ENCODE results near the gene CCDC169. TPM values are rescaled to one million over a fixed set of nuclear protein-coding genes. Genes with fewer than 3 reads are reported as not detected.

The CCDC169 gene
- polyA plus RNA-seq, 1 donor (not counting 4 experiments of a cell fraction or from before 2014, with no cell fraction given) = 0.17 TPM

- dilution Hi-C loops (cut with MboI; ENCODE audit: extremely low pct_ligation_motif_present, low sequenced_read_pairs) = no loop called here
- Histone ChIP-seq H3K9me1 (ENCODE audit: control insufficient read depth, extremely low read depth, insufficient read depth, low read length) (no peaks in the 10 kb centered on the region), H2AFZ (ENCODE audit: control insufficient read depth, low read length) (no peak overlapping the region), H3K79me2 (ENCODE audit: control insufficient read depth, insufficient read depth, low read length) (peaks cover 27% of the 10 kb centered on the region), H3K36me3 (ENCODE audit: control insufficient read depth in 2 of 2, extremely low read depth in 1 of 2, insufficient read depth in 2 of 2, low read length in 2 of 2) (peaks cover 4 to 16% of the 10 kb centered on the region in 2 experiments), H3K4me2 (ENCODE audit: control insufficient read depth, extremely low read depth, insufficient read depth, low read depth, low read length) (no peak overlapping the region), H3K9me3 (ENCODE audit: control insufficient read depth, low read depth, low read length) (no peaks in the 10 kb centered on the region), H3K27ac (ENCODE audit: control insufficient read depth, insufficient read depth, low read length) (no peak overlapping the region), H3K27me3 (ENCODE audit: control insufficient read depth, extremely low read depth, insufficient read depth, low read length) (no peaks in the 10 kb centered on the region), H3K4me1 (ENCODE audit: control insufficient read depth, extremely low read depth, insufficient read depth, low read length) (peaks cover 7% of the 10 kb centered on the region), H3K4me3 (ENCODE audit: control insufficient read depth in 2 of 3, extremely low read depth in 1 of 3, insufficient read depth in 2 of 3, low read depth in 1 of 3, low read length in 3 of 3) (no peak overlapping the region), H3K9ac (ENCODE audit: control insufficient read depth, extremely low read depth, insufficient read depth, low read length) (no peak overlapping the region), H4K20me1 (ENCODE audit: control insufficient read depth, extremely low read depth, insufficient read depth, low read length) (no peaks in the 10 kb centered on the region)
- DNase-seq (ENCODE audit: low read depth, low spot score) = no peak
- TF ChIP-seq, protein P1, sequence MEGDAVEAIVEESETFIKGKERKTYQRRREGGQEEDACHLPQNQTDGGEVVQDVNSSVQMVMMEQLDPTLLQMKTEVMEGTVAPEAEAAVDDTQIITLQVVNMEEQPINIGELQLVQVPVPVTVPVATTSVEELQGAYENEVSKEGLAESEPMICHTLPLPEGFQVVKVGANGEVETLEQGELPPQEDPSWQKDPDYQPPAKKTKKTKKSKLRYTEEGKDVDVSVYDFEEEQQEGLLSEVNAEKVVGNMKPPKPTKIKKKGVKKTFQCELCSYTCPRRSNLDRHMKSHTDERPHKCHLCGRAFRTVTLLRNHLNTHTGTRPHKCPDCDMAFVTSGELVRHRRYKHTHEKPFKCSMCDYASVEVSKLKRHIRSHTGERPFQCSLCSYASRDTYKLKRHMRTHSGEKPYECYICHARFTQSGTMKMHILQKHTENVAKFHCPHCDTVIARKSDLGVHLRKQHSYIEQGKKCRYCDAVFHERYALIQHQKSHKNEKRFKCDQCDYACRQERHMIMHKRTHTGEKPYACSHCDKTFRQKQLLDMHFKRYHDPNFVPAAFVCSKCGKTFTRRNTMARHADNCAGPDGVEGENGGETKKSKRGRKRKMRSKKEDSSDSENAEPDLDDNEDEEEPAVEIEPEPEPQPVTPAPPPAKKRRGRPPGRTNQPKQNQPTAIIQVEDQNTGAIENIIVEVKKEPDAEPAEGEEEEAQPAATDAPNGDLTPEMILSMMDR (optimal IDR thresholded peaks at IDR 0.05 in 1 of 3, IDR thresholded peaks at IDR 0.05 in 1 of 3, conservative IDR thresholded peaks at IDR 0.05 in 1 of 3; ENCODE audit: extremely low read depth in 1 of 3, insufficient read depth in 2 of 3, low read length in 3 of 3) = no peak
- TF ChIP-seq EZH2 (IDR thresholded peaks at IDR 0.05; ENCODE audit: low read length) = no peak
- no peak for FAIRE-seq
These were observed 33.7 kb upstream of the CCDC169 start for GRCh38 chr13:36331280-36331679.

DNA sequence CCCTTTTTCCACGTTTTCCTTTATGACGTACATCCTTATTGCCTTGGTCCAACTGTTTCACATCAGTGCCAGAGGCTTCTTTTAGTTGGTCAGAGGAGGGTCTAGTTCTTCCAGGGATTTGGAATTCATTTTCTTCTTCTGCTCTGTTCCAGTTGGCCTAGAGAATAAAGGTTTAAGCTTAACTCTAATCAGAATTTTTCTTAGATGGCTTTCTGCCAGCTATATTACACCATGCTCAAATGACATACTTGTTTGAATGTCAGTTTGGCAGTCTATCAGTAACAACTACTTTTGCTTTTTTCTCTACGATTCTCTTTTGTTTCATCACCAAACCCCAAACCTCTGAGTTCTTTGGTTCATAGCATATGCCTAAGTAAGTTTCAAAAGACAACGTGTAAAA is 31.7 kb upstream of the CCDC169 start:
- H4K20me1 ChIP-seq (ENCODE audit: control insufficient read depth, extremely low read depth, insufficient read depth, low read length) = no peaks in the 10 kb centered on the region
- H2AFZ ChIP-seq (ENCODE audit: control insufficient read depth, low read length) = no peak overlapping the region
- no peak overlapping the region for H3K4me3 ChIP-seq (ENCODE audit: control insufficient read depth in 2 of 3, extremely low read depth in 1 of 3, insufficient read depth in 2 of 3, low read depth in 1 of 3, low read length in 3 of 3)
- no peak overlapping the region for H3K4me2 ChIP-seq (ENCODE audit: control insufficient read depth, extremely low read depth, insufficient read depth, low read depth, low read length)
- H3K9ac ChIP-seq (ENCODE audit: control insufficient read depth, extremely low read depth, insufficient read depth, low read length) = no peak overlapping the region
- no peaks in the 10 kb centered on the region for H3K9me3 ChIP-seq (ENCODE audit: control insufficient read depth, low read depth, low read length)
- DNase-seq (ENCODE audit: low read depth, low spot score) (no peak), FAIRE-seq (no peak)
- dilution Hi-C loops (cut with MboI; ENCODE audit: extremely low pct_ligation_motif_present, low sequenced_read_pairs) = no loop called here
- H3K27me3 ChIP-seq (ENCODE audit: control insufficient read depth, extremely low read depth, insufficient read depth, low read length) = no peaks in the 10 kb centered on the region
- no peak overlapping the region for H3K27ac ChIP-seq (ENCODE audit: control insufficient read depth, insufficient read depth, low read length)
- peaks cover 19% of the 10 kb centered on the region for H3K79me2 ChIP-seq (ENCODE audit: control insufficient read depth, insufficient read depth, low read length)
- peaks cover 7% of the 10 kb centered on the region for H3K4me1 ChIP-seq (ENCODE audit: control insufficient read depth, extremely low read depth, insufficient read depth, low read length)
- TF ChIP-seq, protein P1 (optimal IDR thresholded peaks at IDR 0.05 in 1 of 3, IDR thresholded peaks at IDR 0.05 in 1 of 3, conservative IDR thresholded peaks at IDR 0.05 in 1 of 3; ENCODE audit: extremely low read depth in 1 of 3, insufficient read depth in 2 of 3, low read length in 3 of 3) = no peak
- no peak for TF ChIP-seq EZH2 (IDR thresholded peaks at IDR 0.05; ENCODE audit: low read length)
- H3K36me3 ChIP-seq (ENCODE audit: control insufficient read depth in 2 of 2, extremely low read depth in 1 of 2, insufficient read depth in 2 of 2, low read length in 2 of 2) = peaks cover 4 to 16% of the 10 kb centered on the region in 2 experiments
- no peaks in the 10 kb centered on the region for H3K9me1 ChIP-seq (ENCODE audit: control insufficient read depth, extremely low read depth, insufficient read depth, low read length)

Measured in keratinocyte (primary cell).